GM12891 (cell line): ENCODE measurements around the gene CHI3L1.

Experiments used
- PAX5 ChIP-seq: IDR thresholded peaks from 2 replicates; pipeline ENCODE4 v1.6.1; 2011; ENCODE audit warnings: low read length, moderate library complexity, mild to moderate bottlenecking; ENCODE audit not compliant: insufficient read depth, severe bottlenecking
- POLR2A ChIP-seq: IDR thresholded peaks from 2 replicates; pipeline ENCODE4 v1.6.1; 2011; ENCODE audit warnings: low read depth, low read length, control low read depth
- POLR2AphosphoS5 ChIP-seq: IDR thresholded peaks from 2 replicates; pipeline ENCODE4 v1.6.1; 2011; ENCODE audit warnings: low read depth, low read length, control low read depth
- POU2F2 ChIP-seq: IDR thresholded peaks from 2 replicates; pipeline ENCODE4 v1.6.1; 2011; ENCODE audit warnings: low read depth, mild to moderate bottlenecking, control low read depth, low read length, moderate library complexity
- SPI1 ChIP-seq: IDR thresholded peaks from 2 replicates; pipeline ENCODE4 v1.6.1; 2011; ENCODE audit warnings: low read depth, low read length, control low read depth
- TAF1 ChIP-seq: IDR thresholded peaks from 2 replicates; pipeline ENCODE4 v1.6.1; 2011; ENCODE audit warnings: low read depth, low read length, control low read depth

DNA sequence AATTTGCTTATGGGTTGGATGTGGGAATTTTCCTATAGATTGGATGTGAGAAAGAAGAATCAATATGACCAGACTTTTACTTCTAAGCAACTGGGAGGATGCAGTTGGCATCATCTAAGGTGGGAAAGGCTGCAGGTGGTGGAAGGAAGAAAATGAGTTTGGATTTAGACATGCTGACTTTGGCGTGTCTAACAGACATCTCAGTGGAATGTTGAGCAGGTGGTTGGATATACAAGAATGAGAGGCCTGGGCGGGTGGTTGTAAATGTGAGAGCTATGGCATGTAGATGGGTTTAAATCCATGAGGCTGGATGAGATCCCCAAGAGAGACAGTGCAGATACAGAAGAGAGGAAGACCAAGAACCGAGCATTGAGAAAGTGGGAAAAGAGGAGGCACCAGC is 48.4 kb downstream of the CHI3L1 start:
- TF ChIP-seq POLR2A (no peak), POLR2AphosphoS5 (no peak), TAF1 (no peak), PAX5 (no peak), SPI1 (no peak), POU2F2 (no peak)
